ENCODE results near the gene SYNDIG1L.

The SYNDIG1L gene

DNA sequence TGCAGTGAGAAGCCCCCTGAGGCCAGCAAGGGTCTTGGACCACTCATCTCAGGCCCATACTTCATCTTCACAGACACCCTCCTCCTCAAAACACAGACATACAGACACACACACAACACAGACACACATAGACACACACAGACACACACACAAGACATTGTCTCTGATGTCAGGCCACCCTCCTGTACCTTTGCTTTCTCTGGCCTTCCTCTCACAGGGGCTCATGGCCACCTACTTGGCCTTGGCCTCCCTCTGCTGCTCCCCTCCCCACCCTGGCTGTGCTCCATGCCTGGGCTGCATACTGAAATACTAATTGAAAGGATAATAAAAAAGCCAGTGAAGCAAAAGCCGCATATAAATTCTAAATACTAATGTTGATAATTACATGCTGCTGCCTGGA lies 1.6 kb upstream of the SYNDIG1L start:
- DNase-seq, result no peak

DNA sequence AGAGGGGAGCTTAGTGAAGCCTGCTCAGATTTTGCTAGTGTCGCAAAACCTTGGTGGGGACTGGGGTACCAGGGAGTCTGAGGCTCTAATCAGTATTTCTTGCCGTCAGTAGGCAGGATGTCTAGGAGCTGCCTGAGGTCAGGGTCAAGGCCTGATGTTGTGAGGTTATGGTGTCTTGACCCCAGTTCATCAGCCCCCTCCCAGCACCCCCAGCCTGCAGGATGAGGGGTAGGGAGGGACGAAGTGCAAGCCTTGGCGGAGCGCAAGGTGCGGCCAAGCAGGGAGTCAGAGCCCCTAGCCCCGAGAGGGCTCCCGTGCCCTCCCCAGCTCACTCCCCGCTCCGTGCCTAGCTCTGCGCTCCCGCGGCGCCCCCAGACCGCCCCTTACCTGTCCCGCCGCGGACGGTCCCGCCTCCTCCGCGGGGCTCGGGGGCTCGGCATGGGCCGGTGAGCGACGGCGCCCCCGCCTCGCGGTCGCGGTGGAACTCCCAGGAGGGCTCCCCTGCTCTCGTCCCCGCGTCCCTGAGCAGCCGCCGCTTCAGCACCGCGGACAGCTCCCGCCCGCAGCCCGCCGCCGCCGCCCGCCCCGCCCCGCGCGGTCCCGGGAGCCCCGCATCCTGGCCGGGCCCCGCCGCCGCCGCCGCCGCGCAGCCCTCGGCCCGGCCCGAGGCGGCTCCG lies 347 bp downstream of the SYNDIG1L start:
- no peak for DNase-seq

DNA sequence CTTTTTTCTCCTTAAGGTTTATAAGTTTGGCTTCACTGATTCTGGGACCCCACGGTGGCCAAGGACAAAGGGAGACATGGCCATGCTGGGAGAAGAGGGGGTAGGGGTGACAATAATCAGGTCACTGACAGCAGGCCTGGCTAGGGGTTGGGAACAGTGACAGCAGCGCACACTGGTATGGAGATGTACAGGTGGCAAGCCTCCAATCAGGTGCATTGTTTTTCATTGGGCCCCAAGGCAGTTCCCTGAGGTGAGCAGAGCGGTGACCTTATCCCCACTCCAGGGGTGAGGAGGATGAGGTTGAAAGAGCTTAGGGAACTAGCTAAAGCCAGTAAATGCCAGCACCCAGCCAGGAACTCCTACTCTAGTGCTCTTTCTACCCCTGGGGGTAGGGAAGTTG lies 1.4 kb downstream of the SYNDIG1L start:
- no peak for DNase-seq

- DNase-seq, result no peak
These were observed 2.8 kb downstream of the SYNDIG1L start for GRCh38 chr14:74423246-74423645.

DNA sequence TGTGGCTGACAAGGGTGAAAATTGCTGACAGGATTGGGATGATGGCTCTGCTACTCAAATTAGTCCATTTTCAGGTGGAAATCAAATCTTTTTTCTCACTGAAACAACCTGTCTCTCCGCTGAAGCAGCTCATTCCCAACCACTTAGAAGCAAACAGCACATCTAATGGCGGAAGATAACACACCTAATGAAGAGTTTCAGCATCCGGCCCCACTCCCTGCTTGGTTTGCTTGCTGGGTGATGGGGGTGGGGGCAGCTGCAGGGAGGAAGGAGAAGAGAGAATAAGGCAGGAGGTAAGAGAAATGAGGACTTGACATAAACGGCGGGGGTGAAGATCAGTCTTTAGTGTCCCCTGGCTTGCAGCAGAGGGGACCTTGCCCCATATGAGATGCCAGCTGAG lies 4.0 kb downstream of the SYNDIG1L start:
- DNase-seq, result no peak

DNA sequence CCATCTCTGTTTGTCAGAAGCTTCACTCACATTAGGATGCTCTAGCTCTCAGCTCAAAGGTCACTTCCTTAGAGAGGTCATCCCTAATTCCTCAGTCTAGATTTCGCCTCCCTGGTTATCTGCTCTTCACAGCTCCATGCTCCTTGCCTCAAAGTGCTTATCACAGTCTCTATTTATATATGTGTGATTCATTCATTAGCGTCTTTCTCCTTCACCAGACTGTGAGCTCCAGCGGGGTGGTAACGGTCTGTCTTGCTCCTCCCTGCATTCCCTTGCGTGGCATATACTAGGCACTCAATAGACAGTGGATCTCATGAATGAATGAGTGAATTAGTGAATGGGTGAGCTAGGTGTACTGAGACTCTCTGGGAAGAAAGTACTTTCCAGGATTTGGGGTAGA lies 6.9 kb downstream of the SYNDIG1L start:
- no peak for DNase-seq

DNA sequence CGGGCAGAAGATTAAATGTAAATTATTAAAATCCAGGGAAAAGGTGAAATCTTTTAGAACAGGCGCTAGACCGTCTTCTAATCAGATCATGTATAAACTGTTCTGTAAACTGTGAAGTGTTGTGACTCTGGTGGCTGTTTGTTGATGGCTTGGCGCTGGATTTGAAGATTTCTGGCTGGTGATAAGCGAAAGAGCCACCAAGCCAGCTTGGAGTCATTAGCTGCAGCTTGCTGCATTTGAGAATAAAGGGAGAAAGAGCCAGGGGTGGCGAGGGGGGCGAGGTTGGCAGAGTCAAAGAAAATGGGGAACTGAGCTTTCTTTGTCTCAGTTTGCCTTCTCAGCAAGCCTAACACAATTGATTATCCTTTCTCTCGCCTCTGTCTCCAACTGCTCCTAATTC lies 8.0 kb downstream of the SYNDIG1L start:
- no peak for DNase-seq

GRCh38 chr14:74417611-74418010 lies 8.4 kb downstream of the SYNDIG1L start:
- no peak for DNase-seq

DNA sequence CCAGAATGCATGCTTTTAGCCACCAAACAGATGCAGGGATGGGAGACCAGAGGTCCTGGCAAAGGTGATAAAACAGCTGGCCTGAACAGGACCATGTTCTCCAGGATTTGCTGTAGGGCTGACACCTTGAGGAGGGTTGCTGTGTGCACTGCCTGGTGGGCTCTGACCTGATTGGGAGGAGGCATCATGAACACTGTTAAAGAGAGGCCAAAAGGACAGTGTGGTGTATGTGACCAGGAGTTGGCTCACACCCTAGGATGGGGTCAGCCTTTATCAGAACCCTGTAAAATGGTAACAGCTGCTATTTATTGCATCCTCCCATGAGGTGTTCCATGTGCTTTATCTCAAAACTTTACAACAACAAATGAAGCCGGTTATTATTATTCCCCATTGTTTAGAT lies 8.8 kb downstream of the SYNDIG1L start:
- no peak for DNase-seq

- no peak for DNase-seq
These were observed 10.9 kb downstream of the SYNDIG1L start for GRCh38 chr14:74415115-74415437.

DNA sequence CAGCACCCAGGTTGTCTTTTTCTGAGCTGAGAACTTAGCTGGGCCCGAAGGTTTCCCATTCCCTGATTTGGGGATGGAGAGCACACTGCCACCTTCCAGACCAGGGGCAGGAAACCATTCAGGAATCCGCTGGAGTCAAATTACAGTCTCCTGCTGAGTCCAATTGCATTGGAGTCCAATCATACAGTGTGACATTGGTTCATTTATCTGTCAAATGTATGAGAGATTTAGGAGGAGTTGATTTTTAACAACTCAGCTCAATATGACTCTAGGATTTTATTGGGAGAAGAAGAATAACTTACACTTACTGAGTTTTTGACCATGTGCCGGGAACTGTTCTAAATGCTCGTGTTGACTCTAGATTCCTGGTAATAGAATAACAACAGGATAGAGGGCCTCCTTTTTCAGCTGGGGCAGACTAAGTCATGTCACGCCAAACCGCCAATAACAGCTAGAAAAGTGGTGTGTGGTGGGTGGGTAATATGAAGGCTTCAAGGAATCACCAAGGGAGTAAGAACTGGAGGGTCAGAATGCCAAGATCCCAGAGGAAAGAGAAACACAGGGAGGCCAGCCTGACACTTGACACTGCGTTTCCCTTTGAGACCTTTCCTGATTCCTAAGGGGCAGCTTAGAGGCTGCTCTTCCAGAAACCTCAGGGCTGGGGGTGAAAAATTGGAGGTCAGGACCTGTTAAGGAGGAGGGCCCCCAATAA lies 11.5 kb downstream of the SYNDIG1L start:
- DNase-seq, result no peak

DNA sequence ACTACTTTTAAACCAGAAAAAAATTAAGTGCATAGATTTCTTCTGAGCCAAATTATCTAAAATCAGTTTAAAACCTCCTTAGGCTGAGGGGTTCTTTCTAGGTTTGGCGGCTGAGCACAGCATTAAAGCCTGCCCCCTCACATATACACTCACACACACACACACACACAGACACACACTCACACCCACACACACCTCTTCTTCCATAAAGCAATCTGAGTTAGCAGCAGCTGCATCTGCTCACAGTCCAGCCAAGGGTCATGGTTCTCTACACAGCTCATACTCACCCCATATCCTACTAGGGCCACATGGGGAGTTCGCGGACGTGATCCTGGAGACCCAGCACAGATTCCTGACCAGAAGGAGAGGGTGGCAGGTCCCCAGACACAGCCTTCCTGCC lies 12.4 kb downstream of the SYNDIG1L start:
- no peak for DNase-seq

DNA sequence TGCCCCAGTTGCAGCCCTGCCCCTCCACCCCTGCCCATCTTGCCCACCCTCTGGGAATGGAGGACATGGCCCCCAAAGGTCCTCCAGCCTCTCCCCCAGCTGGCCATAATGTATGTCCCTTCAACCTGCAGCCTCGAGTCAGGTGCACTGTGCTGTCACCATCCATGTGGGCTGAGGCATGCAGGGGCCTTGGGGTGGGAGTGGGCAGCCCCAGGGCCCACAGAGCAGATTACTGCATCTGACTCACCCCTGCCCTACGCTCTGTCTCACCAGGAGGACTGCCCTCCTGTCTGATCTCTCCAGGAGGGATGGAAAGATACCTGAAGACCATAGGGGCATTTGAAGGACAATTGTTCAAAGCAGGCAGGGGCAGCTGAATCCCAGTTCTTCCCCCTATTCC lies 13.3 kb downstream of the SYNDIG1L start:
- no peak for DNase-seq

DNA sequence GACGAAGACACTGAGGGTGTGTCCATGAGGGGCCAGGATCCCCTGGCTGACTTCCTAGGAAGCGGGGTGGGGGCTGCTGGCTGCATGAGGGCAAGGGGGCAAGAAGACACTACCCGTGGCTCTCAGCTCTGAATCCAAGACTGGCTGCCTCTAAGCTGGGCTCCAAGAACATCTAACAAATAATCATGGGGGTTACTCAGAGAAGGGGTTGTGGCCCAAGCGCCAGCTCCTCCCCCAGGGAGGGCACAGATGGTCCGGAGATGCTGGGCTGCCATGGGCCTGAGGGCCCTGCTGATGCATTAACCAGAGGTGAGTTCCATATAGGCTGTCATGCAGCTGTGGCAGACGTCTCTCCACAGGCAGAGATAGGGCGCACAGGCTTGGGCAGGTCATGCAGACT lies 14.3 kb downstream of the SYNDIG1L start:
- DNase-seq, result no peak

GRCh38 chr14:74409441-74409840 lies 16.6 kb downstream of the SYNDIG1L start:
- DNase-seq, result no peak

DNA sequence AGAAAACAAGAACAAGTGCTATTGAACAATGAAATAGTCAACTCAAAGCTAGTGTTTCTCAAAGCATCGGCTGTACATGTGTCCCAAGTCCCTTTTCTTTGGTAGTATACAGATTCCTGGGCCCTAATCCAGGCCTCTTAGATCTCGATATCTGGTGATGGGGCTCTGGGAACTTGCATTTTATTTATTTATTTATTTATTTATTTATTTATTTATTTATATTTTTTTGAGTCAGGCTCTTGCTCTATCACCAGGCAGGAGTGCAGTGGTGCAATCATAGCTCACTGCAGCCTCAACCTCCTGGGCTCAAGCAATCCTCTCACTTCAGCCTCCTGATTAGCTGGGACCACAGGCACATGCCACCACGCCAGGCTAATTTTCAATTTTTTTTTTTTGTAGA lies 17.1 kb downstream of the SYNDIG1L start:
- DNase-seq, result no peak

- no peak for DNase-seq
These were observed 18.2 kb downstream of the SYNDIG1L start for GRCh38 chr14:74407801-74408154.

GRCh38 chr14:74407021-74407800 lies 18.8 kb downstream of the SYNDIG1L start:
- DNase-seq, result no peak

DNA sequence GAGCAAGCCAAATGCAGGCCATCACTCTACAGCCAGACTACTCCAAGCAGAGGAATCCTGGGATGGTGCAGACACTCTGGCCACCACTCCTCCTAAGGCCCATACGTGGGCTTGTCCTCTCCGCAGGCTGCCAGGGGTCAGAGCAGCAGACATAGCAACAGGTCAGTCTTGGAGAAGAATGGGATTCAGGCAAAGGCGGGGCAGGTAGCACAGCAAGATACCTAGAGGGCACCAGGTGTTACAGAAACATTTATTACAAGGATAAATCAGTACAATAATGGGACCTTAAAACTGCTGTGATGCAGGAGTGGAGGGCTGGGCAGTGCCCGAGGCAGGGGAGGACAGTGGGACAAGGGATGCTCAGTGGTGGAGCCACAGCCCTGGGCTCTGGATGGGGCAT lies 20.3 kb downstream of the SYNDIG1L start:
- no peak for DNase-seq

- DNase-seq, result no peak
These were observed 21.6 kb downstream of the SYNDIG1L start for GRCh38 chr14:74404435-74404834.

DNA sequence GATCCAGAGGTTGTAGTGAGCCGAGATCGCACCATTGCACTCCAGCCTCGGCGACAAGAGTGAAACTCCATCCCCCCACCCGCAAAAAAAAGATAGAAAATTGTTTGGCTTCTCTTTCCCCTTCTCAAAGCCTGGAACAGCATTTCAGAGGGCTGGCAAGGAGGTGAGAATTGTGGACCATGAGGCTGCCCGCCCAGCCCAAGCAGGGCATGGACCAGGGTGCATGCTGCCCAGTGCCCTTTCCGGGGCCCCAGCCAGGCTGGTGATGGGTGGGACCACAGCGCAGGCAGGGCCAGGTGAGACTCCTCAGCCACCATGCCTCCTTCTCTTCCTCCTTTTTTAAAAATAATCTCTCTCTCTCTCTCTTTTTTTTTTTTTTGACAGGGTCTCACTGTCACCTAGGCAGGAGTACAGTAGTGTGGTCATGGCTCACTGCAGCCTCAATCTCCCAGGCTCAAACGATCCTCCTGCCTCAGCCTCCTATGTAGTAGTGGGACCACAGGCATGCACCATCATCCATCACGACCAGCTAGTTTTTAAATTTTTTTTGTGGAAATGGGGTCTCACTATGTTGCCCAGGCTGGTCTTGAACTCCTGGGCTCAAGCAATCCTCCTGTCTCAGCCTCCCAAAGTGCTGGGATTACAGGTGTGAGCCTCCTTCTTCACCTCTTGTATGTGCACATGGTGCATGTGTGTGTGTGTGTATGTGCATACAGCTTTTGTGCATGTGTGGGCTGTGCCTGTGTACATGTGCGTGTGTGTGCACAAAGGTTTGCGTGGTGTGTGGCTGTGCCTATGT lies 22.2 kb downstream of the SYNDIG1L start:
- DNase-seq, result no peak

DNA sequence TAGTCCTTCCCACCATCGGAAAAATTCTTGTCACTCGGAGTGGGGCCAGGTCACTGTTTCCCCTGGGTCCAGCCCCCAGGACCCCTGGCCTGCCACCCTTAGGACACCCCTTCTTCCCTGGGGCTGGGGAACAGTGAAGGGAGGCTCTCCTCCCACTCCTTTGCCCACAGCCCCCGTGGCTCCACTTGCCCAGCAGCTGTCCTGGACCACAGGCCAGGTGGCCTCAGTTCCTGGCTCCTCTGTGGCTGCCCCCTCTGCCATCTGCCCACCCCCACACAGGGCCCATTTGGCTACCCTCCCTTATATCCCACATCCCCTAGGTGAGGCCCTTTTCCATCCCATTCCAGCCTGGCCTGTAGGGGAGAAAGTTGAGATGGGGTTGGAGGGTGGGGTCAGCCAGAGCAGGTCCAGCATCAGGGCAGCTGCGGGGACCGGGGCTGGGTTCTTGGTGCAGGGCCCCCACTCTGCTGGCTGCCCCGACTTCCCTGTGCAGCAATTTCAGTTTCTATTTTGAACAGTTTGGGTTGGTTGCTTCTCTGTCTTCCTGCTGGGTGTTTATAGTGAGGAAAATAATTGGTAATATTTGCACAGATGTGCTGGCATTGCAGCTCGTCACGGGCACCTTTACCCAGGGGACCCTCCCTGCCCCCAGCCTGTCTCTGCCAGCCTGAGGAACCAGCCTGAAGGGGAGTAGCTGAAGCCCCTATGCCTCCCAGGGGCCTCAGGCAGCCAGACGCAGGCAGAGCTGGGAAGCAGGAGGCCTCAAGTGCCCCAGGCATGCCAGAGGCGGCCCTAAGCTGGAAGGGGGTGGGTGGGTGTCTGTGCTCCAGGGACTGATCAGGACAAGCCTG lies 23.4 kb downstream of the SYNDIG1L start:
- DNase-seq, result no peak

Data from AML-193 (cell line).